Fibroblast of pulmonary artery (primary cell): ENCODE results near the gene PPP1CB.

ENCODE experiments used
- DNase-seq: peaks from one replicate; pipeline ENCODE4 v3.0.0-alpha.2; 2010; ENCODE audit warnings: low read depth
- H3K4me3 ChIP-seq: replicated peaks from 2 replicates; pipeline ENCODE4 v1.5.1; 2011; ENCODE audit warnings: low read depth, mild to moderate bottlenecking, control low read depth, low read length, moderate library complexity
- CTCF ChIP-seq: IDR thresholded peaks from 2 replicates; pipeline ENCODE4 v1.5.1; 2011; ENCODE audit warnings: mild to moderate bottlenecking, control low read depth, low read length, inconsistent platforms; ENCODE audit errors: missing control alignments

The PPP1CB gene

GRCh38 chr2:28755421-28755820 is 3.8 kb downstream of the PPP1CB start:
- TF ChIP-seq CTCF: no peak
- no peak for DNase-seq
- H3K4me3 ChIP-seq: peak overlapping the region; percentile 99

- no peak for TF ChIP-seq CTCF
- DNase-seq: no peak
- H3K4me3 ChIP-seq: no peak overlapping the region
Observed at GRCh38 chr2:28758459-28758858, 6.8 kb downstream of the PPP1CB start.

GRCh38 chr2:28761420-28761819 is 9.8 kb downstream of the PPP1CB start:
- no peak for TF ChIP-seq CTCF
- DNase-seq: no peak

GRCh38 chr2:28764909-28765711 is 13.5 kb downstream of the PPP1CB start:
- TF ChIP-seq CTCF: no peak
- DNase-seq: no peak
- no peak overlapping the region for H3K4me3 ChIP-seq

More at GRCh38 chr2:28761420-28761819, 9.8 kb downstream of the PPP1CB start:
- no peak overlapping the region for H3K4me3 ChIP-seq

- TF ChIP-seq CTCF: no peak
- DNase-seq: no peak
- no peak overlapping the region for H3K4me3 ChIP-seq
Observed at GRCh38 chr2:28766070-28766469, 14.4 kb downstream of the PPP1CB start.

GRCh38 chr2:28767337-28767736 is 15.7 kb downstream of the PPP1CB start:
- no peak for DNase-seq
- H3K4me3 ChIP-seq: no peak overlapping the region
- no peak for TF ChIP-seq CTCF

GRCh38 chr2:28768422-28768821 is 16.8 kb downstream of the PPP1CB start:
- DNase-seq: no peak
- TF ChIP-seq CTCF: no peak
- no peak overlapping the region for H3K4me3 ChIP-seq
